ENCODE data around the gene ILF3. TPM values are rescaled to one million over a fixed set of nuclear protein-coding genes. Genes with fewer than 3 reads are reported as not detected.

The ILF3 gene
- total and polyA plus RNA-seq, 10 of the 15 experiments (the other 5 are each of a cell fraction or from before 2014, with no cell fraction given) = 28.1 to 383 (median 176) TPM

DNA sequence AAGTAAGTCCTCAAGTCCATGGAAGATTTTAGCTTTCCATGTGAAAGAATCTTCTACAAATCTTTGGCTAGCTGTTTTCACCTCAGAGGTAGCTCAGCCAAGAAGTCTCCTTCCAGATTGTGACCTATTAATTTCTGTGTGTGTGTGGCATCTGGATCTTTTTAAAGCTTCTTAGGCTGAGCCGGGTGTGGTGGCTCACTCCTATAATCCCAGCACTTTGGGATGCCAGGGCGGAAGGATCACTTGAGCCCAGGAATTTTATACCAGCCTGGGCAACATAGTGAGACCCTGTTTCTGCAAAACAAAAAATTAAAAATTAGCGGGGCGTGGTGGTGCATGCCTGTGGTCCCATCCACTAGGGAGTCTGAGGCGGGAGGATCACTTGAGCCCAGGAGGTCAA is 42.2 kb upstream of the ILF3 start:
- FAIRE-seq (no peak), ATAC-seq (no peak), DNase-seq (ENCODE audit: low read depth, low spot score) (no peak)
- Histone ChIP-seq H3K36me3 (ENCODE audit: control insufficient read depth in 2 of 2, insufficient read depth in 2 of 2, low read length in 1 of 2) (no peaks in the 10 kb centered on the region), H3K4me3 (no peak overlapping the region), H3K27me3 (replicated peaks in 1 of 2; ENCODE audit: control insufficient read depth in 2 of 2, insufficient read depth in 2 of 2, low read length in 1 of 2) (no peaks in the 10 kb centered on the region), H3K79me2 (ENCODE audit: control insufficient read depth, insufficient read depth, low read length) (peaks cover 5% of the 10 kb centered on the region), H2AFZ (ENCODE audit: control insufficient read depth, low read depth, low read length) (no peak overlapping the region), H3K4me2 (ENCODE audit: control insufficient read depth, insufficient read depth) (no peak overlapping the region), H4K20me1 (ENCODE audit: control insufficient read depth, insufficient read depth) (no peaks in the 10 kb centered on the region), H3K9me3 (replicated peaks; ENCODE audit: control insufficient read depth, insufficient read depth, low read length) (no peaks in the 10 kb centered on the region; the same call in 2 of the 3 replicates), H3K9ac (ENCODE audit: control insufficient read depth, insufficient read depth, low read length) (no peak overlapping the region), H3K4me1 (ENCODE audit: control insufficient read depth, insufficient read depth, low read length) (no peaks in the 10 kb centered on the region), H3K27ac (ENCODE audit: control insufficient read depth, insufficient read depth) (no peak overlapping the region)
- POLR2A ChIA-PET = interaction anchor here (0.6 to 1.8 kb wide), 5 partner anchors 10 to 758 kb away, joined by 3 to 5 read pairs (median 3); no protein-coding TSS in a partner anchor
- CTCF ChIA-PET = interaction anchor here (0.8 to 2.0 kb wide), 10 partner anchors 11 to 353 kb away, joined by 3 to 11 read pairs (median 4); partner anchors contain the start of gene QTRT1
- no peak for TF ChIP-seq CBX3 (IDR thresholded peaks at IDR 0.05; ENCODE audit: borderline replicate concordance, low read depth)
- no peak for TF ChIP-seq ASH2L (IDR thresholded peaks at IDR 0.05; ENCODE audit: borderline replicate concordance, low read depth)
- TF ChIP-seq EP300 (IDR thresholded peaks at IDR 0.05; ENCODE audit: borderline replicate concordance in 1 of 2, control insufficient read depth in 1 of 2, low read depth in 2 of 2, low read length in 2 of 2) = no peak
- no peak for TF ChIP-seq ZBTB11 (CRISPR knock-in tag; IDR thresholded peaks at IDR 0.05)
- no peak for TF ChIP-seq RB1 (IDR thresholded peaks at IDR 0.05; ENCODE audit: borderline replicate concordance)
- no TSS peak for BruUV-seq (replicated peaks)
- WGBS (ENCODE audit: insufficient coverage, insufficient replicate concordance, low lambda C conversion rate, missing lambda C conversion rate) = 90% methylated on average over 5 of the region's 5 CpGs
- RAD21 ChIA-PET (ENCODE audit: unreplicated experiment) = interaction anchor here (1.2 kb wide), 1 partner anchor 33 kb away, joined by 5 read pairs; no protein-coding TSS in a partner anchor
- SMC1A ChIA-PET (ENCODE audit: uncharacterized antibody, unreplicated experiment) = interaction anchor here (0.9 to 1.1 kb wide), 3 partner anchors 31 to 342 kb away, joined by 3 read pairs; no protein-coding TSS in a partner anchor
- in situ Hi-C loops (cut with MboI) = no loop called here
- intact Hi-C loops (cut with micrococcal nuclease; ENCODE audit: unreplicated experiment) = no loop called here
